GM18951 (cell line): ENCODE measurements around the gene CHTF8.
"Not testable (repeated sequence)": the region's sequence is repeated elsewhere in the genome, so short reads cannot be mapped to it uniquely, and the experiment has no call there.

Source experiments
- POLR2A ChIP-seq: IDR thresholded peaks from 4 replicates; pipeline ENCODE4 v1.6.1; 2011; ENCODE audit warnings: mild to moderate bottlenecking; ENCODE audit not compliant: insufficient read length, insufficient read depth; ENCODE audit errors: extremely low read depth
- in situ Hi-C: fragments of 300-500 bp; cut with MboI; formaldehyde crosslinking; loops from one replicate; pipeline ENCODE4 v1.12.0; 2022; ENCODE audit warnings: low sequenced_read_pairs, mixed read lengths, inconsistent platforms; ENCODE audit not compliant: unreplicated experiment

Gene CHTF8

DNA sequence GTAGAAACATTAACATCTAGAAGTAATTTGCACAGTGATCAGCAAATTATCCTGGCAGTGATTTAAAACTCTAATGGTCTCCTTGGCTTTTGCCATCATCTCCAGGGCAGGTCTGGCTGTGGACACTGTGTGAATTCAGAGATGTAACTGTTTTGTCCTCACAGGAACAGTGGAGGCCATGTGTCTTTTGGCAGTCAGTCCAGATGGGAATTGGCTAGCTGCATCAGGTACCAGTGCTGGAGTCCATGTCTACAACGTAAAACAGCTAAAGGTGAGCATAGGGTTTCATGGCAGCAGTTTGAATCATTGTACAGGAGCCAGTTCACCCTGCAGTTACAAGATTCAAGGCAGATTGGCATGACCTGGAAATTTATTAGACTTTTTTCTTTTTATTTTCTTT lies 27.8 kb upstream of the CHTF8 start:
- in situ Hi-C loops, result no loop called here
- TF ChIP-seq POLR2A, result no peak

DNA sequence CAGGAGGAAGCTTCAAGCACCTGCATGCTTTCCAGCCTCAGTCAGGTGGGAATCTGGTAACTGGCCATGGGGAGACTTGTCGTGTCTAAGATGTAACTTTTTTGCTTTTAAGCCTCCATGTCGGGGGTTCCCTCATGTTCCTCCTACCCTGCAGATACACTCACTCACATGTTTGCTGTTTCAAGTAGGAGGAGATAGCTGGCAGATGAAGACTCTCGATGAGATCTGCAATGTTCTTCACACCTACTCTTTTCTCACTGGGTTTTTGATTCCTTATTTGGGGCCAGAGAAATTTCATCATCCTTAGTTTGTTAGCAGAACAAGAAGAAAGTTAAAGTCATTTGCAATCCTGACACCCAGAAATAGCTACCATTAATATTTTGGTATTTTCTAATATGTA lies 24.8 kb upstream of the CHTF8 start:
- TF ChIP-seq POLR2A, result no peak
- in situ Hi-C loops, result loop anchor here (10.0 kb wide), 2 partner anchors 108 to 148 kb away; no protein-coding TSS in a partner anchor

DNA sequence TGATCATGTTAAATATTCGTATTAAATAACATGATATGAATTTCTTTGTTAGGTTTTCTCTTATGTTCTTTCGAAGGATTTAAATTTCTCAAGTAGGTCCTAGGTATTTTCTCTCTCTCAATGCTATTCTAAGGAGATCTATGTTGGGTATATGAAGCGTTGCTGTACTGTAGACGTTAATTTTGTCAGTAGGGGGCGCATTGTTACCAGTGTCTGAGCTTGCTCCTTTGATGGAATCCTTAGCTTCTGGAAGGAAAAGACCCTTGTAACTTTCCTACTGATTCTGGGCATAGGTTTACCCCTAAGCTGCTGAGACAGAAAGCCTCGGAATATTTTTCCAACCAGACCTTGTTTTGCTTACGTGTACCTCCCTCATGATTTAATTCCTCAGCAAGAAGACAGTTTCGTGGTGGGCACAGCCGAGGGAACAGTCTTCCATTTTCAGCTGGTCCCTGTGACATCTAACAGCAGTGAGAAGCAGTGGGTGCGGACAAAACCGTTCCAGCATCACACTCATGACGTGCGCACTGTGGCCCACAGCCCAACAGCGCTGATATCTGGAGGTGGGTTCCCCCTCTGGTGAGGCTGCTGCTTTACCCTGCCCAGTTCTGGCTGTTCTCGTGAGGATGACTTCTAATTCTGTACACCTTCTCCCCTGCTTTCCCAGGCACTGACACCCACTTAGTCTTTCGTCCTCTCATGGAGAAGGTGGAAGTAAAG lies 17.9 kb upstream of the CHTF8 start:
- no peak for TF ChIP-seq POLR2A
- in situ Hi-C loops, result loop anchor here (10.0 kb wide), 2 partner anchors 114 to 154 kb away; no protein-coding TSS in a partner anchor

GRCh38 chr16:69149621-69150020 lies 17.2 kb upstream of the CHTF8 start:
- in situ Hi-C loops, result loop anchor here (10.0 kb wide), 3 partner anchors 115 to 155 kb away; no protein-coding TSS in a partner anchor

GRCh38 chr16:69145658-69146057 lies 13.3 kb upstream of the CHTF8 start:
- in situ Hi-C loops, result loop anchor here (10.0 kb wide), 1 partner anchor 139 kb away; no protein-coding TSS in a partner anchor
- TF ChIP-seq POLR2A, result no peak

GRCh38 chr16:69143116-69143515 lies 10.7 kb upstream of the CHTF8 start:
- in situ Hi-C loops, result loop anchor here (10.0 kb wide), 1 partner anchor 142 kb away; no protein-coding TSS in a partner anchor
- no peak for TF ChIP-seq POLR2A

- in situ Hi-C loops, result loop anchor here (10.0 kb wide), 1 partner anchor 143 kb away; no protein-coding TSS in a partner anchor
- no peak for TF ChIP-seq POLR2A
Observed at GRCh38 chr16:69141936-69142335, 9.5 kb upstream of the CHTF8 start.

GRCh38 chr16:69141014-69141413 lies 8.6 kb upstream of the CHTF8 start:
- no peak for TF ChIP-seq POLR2A
- in situ Hi-C loops, result loop anchor here (10.0 kb wide), 1 partner anchor 144 kb away; no protein-coding TSS in a partner anchor

GRCh38 chr16:69139464-69139863 lies 7.1 kb upstream of the CHTF8 start:
- in situ Hi-C loops, result not testable (repeated sequence)

DNA sequence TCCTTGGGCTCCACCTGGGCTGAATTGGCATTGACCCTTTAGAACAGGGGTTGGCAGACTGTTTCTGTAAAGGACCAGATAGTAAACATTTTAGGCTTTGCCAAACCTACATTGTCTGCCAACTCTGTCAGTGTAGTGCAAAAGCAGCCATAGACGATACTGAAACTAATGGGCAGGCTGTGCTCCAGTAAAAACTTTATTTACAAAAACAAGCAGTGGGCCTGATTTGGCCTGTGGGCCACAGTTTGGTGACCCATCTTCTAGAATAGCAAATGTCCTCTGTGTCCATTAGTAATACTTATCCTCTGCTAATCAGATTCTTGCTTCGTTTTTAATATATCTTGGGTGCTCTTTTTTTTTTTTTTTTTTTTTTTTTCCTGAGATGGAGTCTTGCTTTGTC lies 6.2 kb upstream of the CHTF8 start:
- in situ Hi-C loops, result no loop called here
- no peak for TF ChIP-seq POLR2A

DNA sequence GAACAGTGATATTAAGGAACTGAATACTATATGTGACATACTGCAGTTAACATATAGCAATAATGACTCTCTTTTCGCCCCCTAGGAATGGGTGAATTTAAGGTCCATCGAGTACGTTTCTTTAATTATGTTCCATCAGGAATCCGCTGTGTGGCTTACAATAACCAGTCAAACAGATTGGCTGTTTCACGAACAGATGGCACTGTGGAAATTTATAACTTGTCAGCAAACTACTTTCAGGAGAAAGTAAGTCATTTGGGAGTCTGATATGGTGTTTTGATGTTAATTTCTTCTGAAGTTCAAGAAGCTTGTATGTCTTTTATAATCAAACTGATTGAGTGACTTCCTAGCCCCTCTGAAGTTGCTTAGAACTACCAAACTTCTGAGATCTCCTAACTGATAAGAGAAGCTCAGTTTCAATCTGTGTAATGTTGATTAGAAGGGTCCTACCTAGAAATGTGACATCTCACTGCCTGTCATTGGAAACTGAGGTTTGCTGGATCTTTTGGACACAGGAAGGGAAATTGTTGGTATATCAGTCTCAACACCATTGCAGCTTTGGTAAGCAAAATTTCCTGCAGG lies 1.1 kb upstream of the CHTF8 start:
- no peak for TF ChIP-seq POLR2A
- in situ Hi-C loops, result no loop called here

DNA sequence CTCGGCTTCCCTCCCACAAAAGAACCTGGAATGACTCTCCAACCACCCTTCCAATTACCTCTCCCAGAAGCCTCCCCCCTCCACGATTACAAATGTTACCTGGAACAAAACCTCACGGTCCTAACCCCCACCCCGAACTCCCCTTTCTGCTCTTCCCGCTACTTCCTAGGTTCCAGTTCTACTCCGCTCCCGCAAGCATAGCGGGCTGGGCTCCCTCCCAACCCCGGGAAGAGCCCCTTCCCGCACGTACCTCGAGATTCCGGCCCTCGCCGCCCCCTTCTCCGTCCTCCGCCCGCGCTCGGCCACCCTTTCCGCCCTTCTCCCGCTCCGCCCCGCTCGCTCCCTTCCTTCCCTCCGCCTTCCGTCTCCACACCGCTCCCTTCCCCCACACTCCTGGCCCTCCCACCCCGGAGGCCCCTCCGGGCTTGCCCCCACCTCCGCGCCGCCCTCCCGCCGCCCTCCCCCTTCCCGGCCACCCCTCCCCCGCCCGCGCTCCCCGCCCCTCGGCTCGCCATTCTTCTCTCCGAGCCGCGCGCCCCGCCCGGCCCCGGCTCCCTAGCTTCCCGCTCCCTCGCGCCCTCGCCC lies 457 bp downstream of the CHTF8 start:
- no peak for TF ChIP-seq POLR2A
- in situ Hi-C loops, result no loop called here

GRCh38 chr16:69131167-69131838 lies 1.1 kb downstream of the CHTF8 start:
- no peak for TF ChIP-seq POLR2A
- in situ Hi-C loops, result no loop called here
